Breast epithelium (tissue), 3 donors: ENCODE measurements around the gene SLC35A2.

ENCODE experiments used
- CTCF ChIP-seq, 3 donors: fragments of 450-650 bp; IDR thresholded peaks; one replicate each; pipeline ENCODE4 v1.5.1; 2016 to 2017; ENCODE audit warnings: antibody characterized with exemption in 3 of 3, mild to moderate bottlenecking in 3 of 3, moderate library complexity in 3 of 3
- POLR2A ChIP-seq: fragments of 450-650 bp; IDR thresholded peaks from one replicate; pipeline ENCODE4 v1.6.1; 2016; ENCODE audit warnings: antibody characterized with exemption, mild to moderate bottlenecking, moderate library complexity

DNA sequence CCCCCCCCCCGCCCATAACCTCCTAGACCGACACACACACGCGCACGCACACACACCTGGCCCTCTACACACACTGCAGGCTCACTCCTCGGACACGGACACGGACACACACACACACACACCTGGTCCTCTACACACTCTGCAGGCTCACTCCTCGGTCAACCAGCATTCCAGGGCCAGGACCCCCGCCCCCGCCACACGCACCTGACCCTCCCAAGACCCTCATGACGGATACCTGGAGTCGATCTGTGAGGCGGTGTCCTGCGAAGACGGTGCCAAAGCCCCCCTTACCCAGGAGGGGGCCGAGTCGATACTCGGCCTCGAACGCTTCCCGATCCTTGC lies 6.8 kb upstream of the SLC35A2 start:
- TF ChIP-seq CTCF (IDR thresholded peaks at IDR 0.05) (no peak), POLR2A (no peak)
